GM12872 (cell line): ENCODE results near the gene STRBP.

Source experiments
- CTCF ChIP-seq: IDR thresholded peaks from 3 replicates; pipeline ENCODE4 v1.5.1; 2011; ENCODE audit warnings: low read depth, mild to moderate bottlenecking, low read length, moderate library complexity; ENCODE audit not compliant: insufficient read depth

Gene STRBP

GRCh38 chr9:123175854-123176629 lies 92.3 kb downstream of the STRBP start:
- no peak for TF ChIP-seq CTCF

- TF ChIP-seq CTCF = no peak
Measured at GRCh38 chr9:123174887-123175518, 93.4 kb downstream of the STRBP start.

- no peak for TF ChIP-seq CTCF
Measured at GRCh38 chr9:123174079-123174478, 94.3 kb downstream of the STRBP start.

- no peak for TF ChIP-seq CTCF
Measured at GRCh38 chr9:123169926-123170325, 98.5 kb downstream of the STRBP start.

GRCh38 chr9:123168586-123168985 lies 99.8 kb downstream of the STRBP start:
- TF ChIP-seq CTCF = no peak

- TF ChIP-seq CTCF = no peak
Measured at GRCh38 chr9:123167474-123167873, 100.9 kb downstream of the STRBP start.

- no peak for TF ChIP-seq CTCF
Measured at GRCh38 chr9:123165813-123166212, 102.6 kb downstream of the STRBP start.
